CD8-positive, alpha-beta memory T cell (primary cell): ENCODE results near the gene EFEMP1. TPM values are rescaled to one million over a fixed set of nuclear protein-coding genes. Genes with fewer than 3 reads are reported as not detected.

ENCODE experiments used
- CTCF ChIA-PET: fragments of 350-600 bp; sonication (Branson Sonifier 250); formaldehyde crosslinking; loops from one replicate; lab custom pipeline; 2021; ENCODE audit warnings: antibody characterized with exemption; lab: Charles Lee
- POLR2A ChIA-PET: fragments of 350-600 bp; sonication (Branson Sonifier 250); formaldehyde crosslinking; loops from one replicate; lab custom pipeline; 2021; ENCODE audit warnings: antibody characterized with exemption; lab: Charles Lee
- DNase-seq, 5 donors: peaks; one replicate each; pipeline versions ENCODE4 v3.0.0 to v3.0.0-alpha.2; 2020 to 2022; ENCODE audit warnings: mixed read lengths in 1 of 5
- H3K27ac ChIP-seq: one replicate; pipeline ENCODE4 v1.7.0; 2013; ENCODE audit warnings: low read depth, mild to moderate bottlenecking, low read length, moderate library complexity
- H3K27me3 ChIP-seq: 2 replicates; pipeline ENCODE4 v1.7.0; 2013; ENCODE audit warnings: low read length, mild to moderate bottlenecking; ENCODE audit not compliant: insufficient read depth, poor library complexity, severe bottlenecking
- H3K36me3 ChIP-seq: 2 replicates; pipeline ENCODE4 v1.7.0; 2013; ENCODE audit warnings: mild to moderate bottlenecking, low read length, moderate library complexity; ENCODE audit not compliant: insufficient read depth
- H3K4me1 ChIP-seq: 2 replicates; pipeline ENCODE4 v1.7.0; 2013; ENCODE audit warnings: mild to moderate bottlenecking, low read length, moderate library complexity; ENCODE audit not compliant: insufficient read depth
- H3K4me3 ChIP-seq: 2 replicates; pipeline ENCODE4 v1.7.0; 2013; ENCODE audit warnings: mild to moderate bottlenecking, low read length
- H3K9me3 ChIP-seq: 2 replicates; pipeline ENCODE4 v1.7.0; 2013; ENCODE audit warnings: mild to moderate bottlenecking, low read length
- H3K27ac Mint-ChIP-seq, 8 donors: one replicate each; pipeline ENCODE4 v1.8.0; 2020 to 2021; ENCODE audit warnings: mixed read lengths in 8 of 8, mild to moderate bottlenecking in 6 of 8, inconsistent platforms in 3 of 8, moderate library complexity in 3 of 8
- H3K27me3 Mint-ChIP-seq, 2 donors: one replicate each; pipeline ENCODE4 v1.8.0; 2020 to 2021; ENCODE audit warnings: mixed read lengths in 2 of 2, mild to moderate bottlenecking in 1 of 2, moderate library complexity in 1 of 2
- H3K36me3 Mint-ChIP-seq, 3 donors: one replicate each; pipeline ENCODE4 v1.8.0; 2020 to 2021; ENCODE audit warnings: mixed read lengths in 3 of 3, inconsistent platforms in 1 of 3, mild to moderate bottlenecking in 1 of 3
- H3K4me1 Mint-ChIP-seq, 3 donors: one replicate each; pipeline ENCODE4 v1.8.0; 2020 to 2021; ENCODE audit warnings: mixed read lengths in 3 of 3, inconsistent platforms in 1 of 3, mild to moderate bottlenecking in 1 of 3
- H3K4me3 Mint-ChIP-seq, 7 donors: one replicate each; pipeline ENCODE4 v1.8.0; 2020 to 2021; ENCODE audit warnings: mixed read lengths in 7 of 7, mild to moderate bottlenecking in 6 of 7, moderate library complexity in 4 of 7, inconsistent platforms in 2 of 7
- H3K9me3 Mint-ChIP-seq, 5 donors: one replicate each; pipeline ENCODE4 v1.8.0; 2020 to 2022; ENCODE audit warnings: mixed read lengths in 5 of 5, mild to moderate bottlenecking in 3 of 5, moderate library complexity in 2 of 5, inconsistent platforms in 1 of 5
- polyA plus RNA-seq: library from polyadenylated mRNA; unstranded; fragments of 300-500 nt; fragmentation: Illumina TruSeq; gene quantifications from one replicate; pipeline ENCODE4 v1.2.3, GENCODE V29; 2021
- total RNA-seq, 2 experiments: library from RNA; stranded (reverse); gene quantifications; one replicate each; pipeline ENCODE4 v1.2.3, GENCODE V29; 2021

Gene EFEMP1
- total and polyA plus RNA-seq, 3 experiments from 2014 or later: not detected

GRCh38 chr2:55961318-55961911, 37.8 kb upstream of the EFEMP1 start:
- POLR2A ChIA-PET: no interaction called here
- H3K27ac ChIP-seq: no peak overlapping the region
- Mint-ChIP-seq H3K9me3 (peaks cover 0 to 6% (median 3%) of the 10 kb centered on the region in 5 donors), H3K4me3 (no peak overlapping the region), H3K27me3 (peaks cover 0 to 3% of the 10 kb centered on the region in 2 donors), H3K36me3 (no peaks in the 10 kb centered on the region), H3K27ac (no peak overlapping the region), H3K4me1 (no peaks in the 10 kb centered on the region)
- no peaks in the 10 kb centered on the region for H3K36me3 ChIP-seq
- CTCF ChIA-PET: no interaction called here
- DNase-seq: no peak
- no peaks in the 10 kb centered on the region for H3K27me3 ChIP-seq
- no peaks in the 10 kb centered on the region for H3K4me1 ChIP-seq
- H3K9me3 ChIP-seq: no peaks in the 10 kb centered on the region
- no peak overlapping the region for H3K4me3 ChIP-seq

GRCh38 chr2:55958756-55959155, 35.2 kb upstream of the EFEMP1 start:
- Histone ChIP-seq H3K36me3 (no peaks in the 10 kb centered on the region), H3K9me3 (no peaks in the 10 kb centered on the region), H3K4me3 (no peak overlapping the region), H3K27me3 (no peaks in the 10 kb centered on the region), H3K27ac (no peak overlapping the region), H3K4me1 (no peaks in the 10 kb centered on the region)
- ChIA-PET POLR2A (no interaction called here), CTCF (no interaction called here)
- Mint-ChIP-seq H3K9me3 (peaks cover 0 to 6% (median 3%) of the 10 kb centered on the region in 5 donors), H3K27ac (no peak overlapping the region), H3K4me3 (no peak overlapping the region), H3K4me1 (no peaks in the 10 kb centered on the region), H3K36me3 (no peaks in the 10 kb centered on the region), H3K27me3 (peaks cover 0 to 3% of the 10 kb centered on the region in 2 donors)
- DNase-seq: no peak

DNA sequence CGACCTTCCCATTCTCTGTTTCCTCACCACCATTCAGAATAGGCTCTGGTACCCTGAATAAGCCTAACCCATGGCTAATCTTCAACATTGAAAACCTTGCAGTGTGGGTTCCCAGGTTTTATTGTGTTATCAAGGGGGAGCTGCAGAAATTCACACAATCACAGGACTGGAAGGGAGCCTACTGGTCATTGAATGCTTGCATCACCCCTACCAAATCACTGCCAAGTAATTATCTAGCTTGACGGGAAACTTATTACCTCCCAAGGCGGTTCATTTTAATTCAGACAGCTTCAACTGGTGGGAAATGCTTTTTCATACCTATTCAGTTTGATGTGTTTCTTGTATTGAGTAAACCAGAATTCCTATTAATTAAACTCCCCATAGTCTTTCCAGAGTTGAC, 33.6 kb upstream of the EFEMP1 start:
- Mint-ChIP-seq H3K36me3 (no peaks in the 10 kb centered on the region), H3K27me3 (peaks cover 0 to 3% of the 10 kb centered on the region in 2 donors), H3K27ac (peak overlapping the region in 1 of 8 donors; percentile 78), H3K9me3 (peaks cover 0 to 6% (median 2%) of the 10 kb centered on the region in 5 donors), H3K4me3 (no peak overlapping the region), H3K4me1 (no peaks in the 10 kb centered on the region)
- no peaks in the 10 kb centered on the region for H3K27me3 ChIP-seq
- DNase-seq: no peak
- H3K9me3 ChIP-seq: no peaks in the 10 kb centered on the region
- POLR2A ChIA-PET: no interaction called here
- H3K4me3 ChIP-seq: no peak overlapping the region
- CTCF ChIA-PET: no interaction called here
- no peaks in the 10 kb centered on the region for H3K36me3 ChIP-seq
- no peaks in the 10 kb centered on the region for H3K4me1 ChIP-seq
- H3K27ac ChIP-seq: no peak overlapping the region

DNA sequence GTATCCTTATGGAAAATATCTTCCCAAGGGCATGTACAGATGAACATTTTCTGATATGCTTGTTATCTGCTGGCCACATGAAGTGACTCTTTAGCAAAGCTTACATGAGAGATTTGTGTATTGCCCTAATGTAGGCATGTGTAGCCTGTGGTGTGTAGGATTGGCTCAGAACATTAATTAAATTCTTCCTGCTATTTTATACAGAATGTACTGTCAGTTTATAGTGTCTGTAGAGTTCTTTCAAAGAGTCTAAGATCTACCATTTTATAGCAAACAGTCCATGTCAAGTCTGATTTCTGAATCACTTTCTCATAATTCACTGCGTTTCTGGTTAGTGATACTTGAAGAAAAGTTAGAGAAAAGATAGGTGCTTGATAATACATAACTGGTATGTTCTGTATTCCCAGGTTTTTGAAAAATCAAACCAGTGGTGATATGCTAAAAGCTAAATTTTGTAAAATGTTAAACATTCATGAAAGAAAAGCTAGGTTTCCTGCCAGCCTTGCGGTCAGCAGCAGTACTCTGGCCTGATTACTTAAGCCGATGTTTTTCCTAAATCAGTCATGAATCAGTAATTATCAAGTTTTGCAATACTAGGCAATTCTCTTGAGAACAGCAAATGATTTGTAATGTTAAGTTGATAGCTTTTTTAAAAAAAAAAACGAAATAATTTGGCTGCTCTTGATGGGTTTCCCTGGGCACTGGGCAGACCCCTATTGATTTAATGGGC, 30.9 kb upstream of the EFEMP1 start:
- POLR2A ChIA-PET: no interaction called here
- no peak for DNase-seq
- H3K4me3 Mint-ChIP-seq: no peak overlapping the region
- H3K4me3 ChIP-seq: no peak overlapping the region
- no peaks in the 10 kb centered on the region for H3K36me3 Mint-ChIP-seq
- no peaks in the 10 kb centered on the region for H3K9me3 ChIP-seq
- H3K9me3 Mint-ChIP-seq: peaks cover 0 to 10% (median 2%) of the 10 kb centered on the region in 5 donors
- H3K36me3 ChIP-seq: no peaks in the 10 kb centered on the region
- H3K27me3 ChIP-seq: no peaks in the 10 kb centered on the region
- H3K27ac Mint-ChIP-seq: no peak overlapping the region
- H3K27me3 Mint-ChIP-seq: peaks cover 0 to 4% of the 10 kb centered on the region in 2 donors
- H3K4me1 ChIP-seq: no peaks in the 10 kb centered on the region
- CTCF ChIA-PET: no interaction called here
- H3K4me1 Mint-ChIP-seq: no peaks in the 10 kb centered on the region
- H3K27ac ChIP-seq: no peak overlapping the region

GRCh38 chr2:55952415-55952814, 28.8 kb upstream of the EFEMP1 start:
- Mint-ChIP-seq H3K36me3 (no peaks in the 10 kb centered on the region), H3K27ac (no peak overlapping the region), H3K9me3 (peaks cover 0 to 4% (median 0%) of the 10 kb centered on the region in 5 donors), H3K27me3 (peaks cover 0 to 2% of the 10 kb centered on the region in 2 donors), H3K4me1 (no peaks in the 10 kb centered on the region), H3K4me3 (no peak overlapping the region)
- H3K9me3 ChIP-seq: no peaks in the 10 kb centered on the region
- H3K4me1 ChIP-seq: no peaks in the 10 kb centered on the region
- H3K27ac ChIP-seq: no peak overlapping the region
- no peak for DNase-seq
- H3K36me3 ChIP-seq: no peaks in the 10 kb centered on the region
- no peak overlapping the region for H3K4me3 ChIP-seq
- POLR2A ChIA-PET: no interaction called here
- H3K27me3 ChIP-seq: no peaks in the 10 kb centered on the region
- CTCF ChIA-PET: no interaction called here

DNA sequence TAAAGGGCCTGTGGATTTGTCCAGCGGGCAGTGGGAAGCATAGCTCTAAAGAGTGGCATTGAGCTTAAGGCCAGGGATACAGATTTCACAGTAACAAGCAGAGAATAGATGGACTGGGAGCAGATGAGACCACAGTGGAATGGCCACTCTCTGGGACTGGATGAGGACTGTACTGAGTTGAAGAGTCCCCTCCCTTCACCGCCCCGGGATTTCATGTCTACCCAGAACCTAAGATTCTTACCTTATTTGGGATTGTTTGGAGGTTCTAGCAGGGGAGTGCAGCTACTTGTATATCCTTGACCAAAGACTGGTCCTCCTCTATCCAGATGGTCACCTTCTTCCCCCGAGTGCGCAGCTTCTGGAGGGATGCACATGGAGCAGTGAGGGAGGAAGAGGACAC, 28.0 kb upstream of the EFEMP1 start:
- Histone ChIP-seq H3K4me3 (no peak overlapping the region), H3K4me1 (no peaks in the 10 kb centered on the region), H3K9me3 (no peaks in the 10 kb centered on the region), H3K36me3 (no peaks in the 10 kb centered on the region), H3K27ac (no peak overlapping the region), H3K27me3 (no peaks in the 10 kb centered on the region)
- H3K27me3 Mint-ChIP-seq: peaks cover 0 to 2% of the 10 kb centered on the region in 2 donors
- CTCF ChIA-PET: no interaction called here
- no peak overlapping the region for H3K27ac Mint-ChIP-seq
- no peaks in the 10 kb centered on the region for H3K4me1 Mint-ChIP-seq
- no peak for DNase-seq
- no peak overlapping the region for H3K4me3 Mint-ChIP-seq
- H3K9me3 Mint-ChIP-seq: peaks cover 0 to 4% (median 0%) of the 10 kb centered on the region in 5 donors
- H3K36me3 Mint-ChIP-seq: no peaks in the 10 kb centered on the region
- POLR2A ChIA-PET: no interaction called here

GRCh38 chr2:55949613-55950012, 26.0 kb upstream of the EFEMP1 start:
- H3K9me3 Mint-ChIP-seq: peaks cover 0 to 4% (median 0%) of the 10 kb centered on the region in 5 donors
- ChIA-PET CTCF (no interaction called here), POLR2A (no interaction called here)
- no peak overlapping the region for H3K27ac Mint-ChIP-seq
- H3K27me3 ChIP-seq: no peaks in the 10 kb centered on the region
- H3K4me1 Mint-ChIP-seq: no peaks in the 10 kb centered on the region
- H3K9me3 ChIP-seq: no peaks in the 10 kb centered on the region
- no peaks in the 10 kb centered on the region for H3K36me3 Mint-ChIP-seq
- no peaks in the 10 kb centered on the region for H3K36me3 ChIP-seq
- peaks cover 0 to 2% of the 10 kb centered on the region in 2 donors for H3K27me3 Mint-ChIP-seq
- H3K4me1 ChIP-seq: no peaks in the 10 kb centered on the region
- DNase-seq: no peak
- H3K4me3 ChIP-seq: no peak overlapping the region
- H3K27ac ChIP-seq: no peak overlapping the region
- H3K4me3 Mint-ChIP-seq: no peak overlapping the region

DNA sequence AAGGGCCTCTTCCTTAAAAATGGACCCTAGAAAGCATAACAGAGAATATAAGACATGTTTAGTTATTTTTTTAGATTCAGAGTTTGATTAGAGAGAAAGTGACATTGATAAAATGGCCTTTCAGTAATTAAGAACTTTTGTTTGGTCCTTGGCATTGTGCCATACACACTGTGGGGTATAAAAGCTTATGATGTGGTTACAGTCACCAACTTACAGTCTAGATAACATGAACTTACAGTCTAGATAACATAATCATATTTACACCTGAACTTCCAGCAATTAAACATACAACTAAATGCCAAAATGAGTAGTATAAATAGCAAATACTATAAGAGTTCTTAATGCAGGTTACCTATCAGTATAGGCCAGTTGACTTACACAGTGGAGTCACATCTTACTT, 25.6 kb upstream of the EFEMP1 start:
- H3K27ac Mint-ChIP-seq: no peak overlapping the region
- Histone ChIP-seq H3K36me3 (no peaks in the 10 kb centered on the region), H3K4me1 (no peaks in the 10 kb centered on the region), H3K9me3 (no peaks in the 10 kb centered on the region), H3K27ac (no peak overlapping the region), H3K4me3 (no peak overlapping the region), H3K27me3 (no peaks in the 10 kb centered on the region)
- no peaks in the 10 kb centered on the region for H3K4me1 Mint-ChIP-seq
- peaks cover 0 to 4% (median 0%) of the 10 kb centered on the region in 5 donors for H3K9me3 Mint-ChIP-seq
- no peaks in the 10 kb centered on the region for H3K36me3 Mint-ChIP-seq
- peaks cover 0 to 2% of the 10 kb centered on the region in 2 donors for H3K27me3 Mint-ChIP-seq
- ChIA-PET POLR2A (no interaction called here), CTCF (no interaction called here)
- H3K4me3 Mint-ChIP-seq: no peak overlapping the region
- no peak for DNase-seq
